ENCODE results near the gene PRR33. TPM values are rescaled to one million over a fixed set of nuclear protein-coding genes. Genes with fewer than 3 reads are reported as not detected.

PRR33 gene
- total and polyA plus RNA-seq, 2 donors (not counting 1 experiment from before 2014, with no cell fraction given): not detected

DNA sequence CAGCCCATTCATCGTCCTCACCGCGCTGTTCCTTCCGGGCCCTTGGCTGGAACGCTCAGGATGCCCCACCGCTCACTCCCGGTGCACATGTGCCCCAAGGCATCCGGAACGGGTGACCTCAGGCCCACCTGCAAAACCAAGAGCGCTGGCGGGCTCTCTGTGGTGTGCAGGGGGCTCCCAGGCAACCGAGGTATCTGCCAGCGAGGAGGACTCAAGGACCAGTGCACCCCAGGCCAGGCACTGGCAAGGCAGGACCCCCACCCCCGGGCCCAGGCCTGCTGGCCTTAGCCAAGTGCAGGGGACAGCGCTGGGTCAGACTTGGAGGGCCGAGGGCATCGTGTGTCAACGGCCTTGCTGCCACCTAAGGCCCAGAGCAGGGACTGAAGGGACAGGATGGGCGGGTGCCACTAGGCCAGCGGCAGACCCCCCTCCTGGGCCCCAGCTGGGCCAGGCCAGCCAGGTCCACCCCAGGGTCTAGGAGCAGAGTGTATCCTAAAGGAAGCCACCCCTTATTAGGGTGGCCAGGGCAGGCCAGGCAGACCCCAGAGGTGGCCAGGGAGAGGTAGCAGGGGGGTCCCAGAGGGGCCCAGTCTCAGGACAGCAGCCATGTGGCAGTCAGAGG, 36.3 kb upstream of the PRR33 start:
- no peaks in the 10 kb centered on the region for H4K20me1 ChIP-seq (ENCODE audit: control insufficient read depth, extremely low read depth, insufficient read depth, low read length)
- TF ChIP-seq EZH2 (IDR thresholded peaks at IDR 0.05; ENCODE audit: low read length, missing control alignments): no peak
- TF ChIP-seq CTCF (conservative IDR thresholded peaks at IDR 0.05 in 1 of 2, IDR thresholded peaks at IDR 0.05 in 1 of 2; ENCODE audit: low read depth in 1 of 2, low read length in 2 of 2): no peak
- no peaks in the 10 kb centered on the region for H3K27me3 ChIP-seq (ENCODE audit: control insufficient read depth, insufficient read depth, low read length)
- H3K36me3 ChIP-seq (ENCODE audit: control insufficient read depth, insufficient read depth, low read length): no peaks in the 10 kb centered on the region
- H3K4me2 ChIP-seq (ENCODE audit: extremely low read depth, insufficient read depth, low read length): no peak overlapping the region
- no peak overlapping the region for H3K27ac ChIP-seq (ENCODE audit: insufficient read depth, low read length)
- no peak overlapping the region for H2AFZ ChIP-seq (ENCODE audit: low read length)
- H3K9ac ChIP-seq (ENCODE audit: insufficient read depth, low read length): no peak overlapping the region
- H3K9me3 ChIP-seq (ENCODE audit: control insufficient read depth, insufficient read depth, low read depth, low read length): no peaks in the 10 kb centered on the region
- no peak overlapping the region for H3K4me3 ChIP-seq (replicated peaks in 1 of 4; ENCODE audit: control extremely low read depth in 1 of 4, insufficient read depth in 1 of 4, low read depth in 3 of 4, low read length in 4 of 4)
- H3K79me2 ChIP-seq (ENCODE audit: control insufficient read depth, insufficient read depth, low read length): no peaks in the 10 kb centered on the region
- no peaks in the 10 kb centered on the region for H3K4me1 ChIP-seq (ENCODE audit: control insufficient read depth, extremely low read depth, insufficient read depth, low read length)
- no peak for DNase-seq (ENCODE audit: low read depth in 2 of 2)

GRCh38 chr11:1927026-1927847, 35.5 kb upstream of the PRR33 start:
- Histone ChIP-seq H3K27ac (ENCODE audit: insufficient read depth, low read length) (no peak overlapping the region), H3K79me2 (ENCODE audit: control insufficient read depth, insufficient read depth, low read length) (no peaks in the 10 kb centered on the region), H3K4me1 (ENCODE audit: control insufficient read depth, extremely low read depth, insufficient read depth, low read length) (no peaks in the 10 kb centered on the region), H3K9ac (ENCODE audit: insufficient read depth, low read length) (no peak overlapping the region), H2AFZ (ENCODE audit: low read length) (no peak overlapping the region), H3K9me3 (ENCODE audit: control insufficient read depth, insufficient read depth, low read depth, low read length) (no peaks in the 10 kb centered on the region), H3K4me2 (ENCODE audit: extremely low read depth, insufficient read depth, low read length) (no peak overlapping the region), H3K27me3 (ENCODE audit: control insufficient read depth, insufficient read depth, low read length) (no peaks in the 10 kb centered on the region), H3K4me3 (replicated peaks in 1 of 4; ENCODE audit: control extremely low read depth in 1 of 4, insufficient read depth in 1 of 4, low read depth in 3 of 4, low read length in 4 of 4) (no peak overlapping the region), H4K20me1 (ENCODE audit: control insufficient read depth, extremely low read depth, insufficient read depth, low read length) (no peaks in the 10 kb centered on the region), H3K36me3 (ENCODE audit: control insufficient read depth, insufficient read depth, low read length) (no peaks in the 10 kb centered on the region)
- no peak for TF ChIP-seq EZH2 (IDR thresholded peaks at IDR 0.05; ENCODE audit: low read length, missing control alignments)
- no peak for TF ChIP-seq CTCF (conservative IDR thresholded peaks at IDR 0.05 in 1 of 2, IDR thresholded peaks at IDR 0.05 in 1 of 2; ENCODE audit: low read depth in 1 of 2, low read length in 2 of 2)
- DNase-seq (ENCODE audit: low read depth in 2 of 2): no peak

GRCh38 chr11:1926156-1927025, 34.7 kb upstream of the PRR33 start:
- no peak overlapping the region for H3K4me2 ChIP-seq (ENCODE audit: extremely low read depth, insufficient read depth, low read length)
- no peaks in the 10 kb centered on the region for H3K79me2 ChIP-seq (ENCODE audit: control insufficient read depth, insufficient read depth, low read length)
- no peaks in the 10 kb centered on the region for H3K27me3 ChIP-seq (ENCODE audit: control insufficient read depth, insufficient read depth, low read length)
- no peak for TF ChIP-seq CTCF (conservative IDR thresholded peaks at IDR 0.05 in 1 of 2, IDR thresholded peaks at IDR 0.05 in 1 of 2; ENCODE audit: low read depth in 1 of 2, low read length in 2 of 2)
- no peak for TF ChIP-seq EZH2 (IDR thresholded peaks at IDR 0.05; ENCODE audit: low read length, missing control alignments)
- DNase-seq (ENCODE audit: low read depth in 2 of 2): no peak
- H3K9ac ChIP-seq (ENCODE audit: insufficient read depth, low read length): no peak overlapping the region
- H3K9me3 ChIP-seq (ENCODE audit: control insufficient read depth, insufficient read depth, low read depth, low read length): no peaks in the 10 kb centered on the region
- H4K20me1 ChIP-seq (ENCODE audit: control insufficient read depth, extremely low read depth, insufficient read depth, low read length): no peaks in the 10 kb centered on the region
- H3K36me3 ChIP-seq (ENCODE audit: control insufficient read depth, insufficient read depth, low read length): no peaks in the 10 kb centered on the region
- no peaks in the 10 kb centered on the region for H3K4me1 ChIP-seq (ENCODE audit: control insufficient read depth, extremely low read depth, insufficient read depth, low read length)
- no peak overlapping the region for H3K4me3 ChIP-seq (replicated peaks in 1 of 4; ENCODE audit: control extremely low read depth in 1 of 4, insufficient read depth in 1 of 4, low read depth in 3 of 4, low read length in 4 of 4)
- no peak overlapping the region for H3K27ac ChIP-seq (ENCODE audit: insufficient read depth, low read length)
- no peak overlapping the region for H2AFZ ChIP-seq (ENCODE audit: low read length)

Measured in fibroblast of lung (primary cell).